ENCODE data around the gene GNB5. TPM values are rescaled to one million over a fixed set of nuclear protein-coding genes. Genes with fewer than 3 reads are reported as not detected.
"Not testable (repeated sequence)": the region's sequence is repeated elsewhere in the genome, so short reads cannot be mapped to it uniquely, and the experiment has no call there.

Gene GNB5
- total RNA-seq, 1 experiment from 2014 or later = 32.8 TPM

DNA sequence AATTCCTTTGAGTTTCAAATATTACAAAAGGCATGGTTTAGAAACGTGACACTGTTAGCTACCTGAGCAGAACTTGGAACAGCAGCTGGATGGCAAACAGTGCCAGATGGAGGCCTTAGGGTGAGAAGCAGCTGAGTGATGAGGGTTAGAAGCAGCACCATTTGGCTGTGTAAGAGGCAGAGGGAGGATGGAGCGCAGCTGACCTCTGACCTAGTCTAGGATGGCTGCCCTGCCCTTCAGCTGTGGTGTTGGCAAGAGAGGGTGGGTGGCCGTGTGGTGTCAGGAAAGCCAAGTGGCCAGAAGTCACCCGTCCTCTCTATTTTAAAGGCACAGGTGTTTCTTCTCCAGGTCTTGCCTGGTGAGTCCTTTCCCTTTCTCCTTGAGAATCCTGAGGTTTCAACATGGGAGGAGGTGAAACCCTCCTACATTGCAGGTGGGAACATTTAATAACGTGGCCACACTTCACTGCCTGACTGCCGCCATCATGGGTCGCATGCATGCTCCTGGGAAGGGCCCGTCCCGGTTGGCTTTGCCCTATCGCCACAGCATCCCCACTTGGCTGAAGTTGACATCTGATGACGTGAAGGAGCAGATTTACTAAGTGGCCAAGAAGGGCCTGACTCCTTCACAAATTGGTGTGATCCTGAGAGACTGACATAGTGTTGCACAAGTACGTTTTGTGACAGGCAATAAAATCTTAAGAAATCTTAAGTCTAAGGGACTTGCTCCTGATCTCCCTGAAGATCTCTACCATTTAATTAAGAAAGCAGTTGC is 96.2 kb downstream of the GNB5 start:
- no peak for DNase-seq (ENCODE audit: low spot score)

DNA sequence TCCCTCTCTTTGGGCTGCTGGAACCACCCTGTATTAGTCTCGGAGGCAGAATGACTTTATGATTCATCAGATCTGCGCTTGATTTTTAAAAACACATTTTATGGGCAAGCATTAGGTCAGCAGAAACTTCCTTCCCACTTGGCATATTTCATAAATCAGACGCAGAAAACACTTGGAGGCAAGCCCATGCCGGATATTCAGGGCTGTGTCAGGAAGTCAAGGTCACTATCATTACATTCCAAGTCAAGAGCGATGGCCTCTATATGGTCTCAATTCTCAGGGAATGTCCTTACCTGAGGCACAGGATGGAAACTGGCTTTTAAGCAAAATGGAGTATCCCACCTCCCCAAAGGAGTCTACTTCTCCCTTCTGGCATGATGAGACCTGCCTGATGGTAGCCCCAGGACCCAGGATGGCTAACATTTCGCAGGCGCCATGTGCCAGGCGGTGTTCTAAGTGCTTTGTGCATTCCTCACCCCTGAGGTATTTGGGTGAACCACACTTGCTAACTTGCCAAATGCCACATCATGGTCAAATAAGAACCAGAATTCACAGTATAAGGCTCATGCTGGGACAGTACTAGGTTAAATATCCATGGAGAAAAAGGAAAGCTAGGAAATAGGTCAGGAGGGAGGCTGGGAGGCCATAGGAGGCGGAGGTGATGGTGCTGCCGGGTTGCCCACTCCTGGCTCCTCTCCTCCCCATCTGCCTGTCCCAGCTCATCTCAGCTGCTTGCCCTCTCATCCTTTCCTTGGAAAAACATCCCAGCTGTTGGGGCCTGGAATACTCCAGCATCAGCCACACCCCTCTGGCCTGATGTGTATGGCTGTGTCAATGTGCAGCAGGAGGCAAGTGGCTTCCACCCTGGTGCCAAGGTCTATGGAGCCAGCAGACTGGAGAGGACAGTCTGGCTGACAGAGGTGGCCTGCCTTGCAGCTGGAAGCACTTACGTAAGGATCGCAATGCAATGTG is 97.4 kb downstream of the GNB5 start:
- DNase-seq (ENCODE audit: low spot score) = peak; percentile 82

- no peak for DNase-seq (ENCODE audit: low spot score)
These were observed 98.0 kb downstream of the GNB5 start for GRCh38 chr15:52093167-52093538.

DNA sequence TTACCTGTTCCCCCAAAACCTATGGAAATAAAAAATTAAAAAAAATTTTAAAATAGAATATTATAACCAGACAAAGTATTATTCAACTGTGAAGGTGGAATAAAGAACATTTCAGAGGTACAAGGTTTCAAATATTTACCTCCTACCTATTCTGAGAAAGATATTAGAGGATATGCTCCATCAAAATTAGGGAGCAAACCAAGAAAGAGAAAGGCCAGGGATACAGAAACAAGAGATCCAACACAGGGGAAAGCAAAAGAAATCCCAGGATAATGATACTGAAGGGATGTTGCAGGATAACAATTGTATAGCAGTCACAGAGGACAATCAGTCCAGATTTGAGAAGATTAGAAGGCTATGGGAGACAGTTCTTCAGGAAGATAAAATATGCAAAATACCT is 101.0 kb downstream of the GNB5 start:
- no peak for DNase-seq (ENCODE audit: low spot score)

- no peak for DNase-seq (ENCODE audit: low spot score)
These were observed 105.0 kb downstream of the GNB5 start for GRCh38 chr15:52086011-52086786.

DNA sequence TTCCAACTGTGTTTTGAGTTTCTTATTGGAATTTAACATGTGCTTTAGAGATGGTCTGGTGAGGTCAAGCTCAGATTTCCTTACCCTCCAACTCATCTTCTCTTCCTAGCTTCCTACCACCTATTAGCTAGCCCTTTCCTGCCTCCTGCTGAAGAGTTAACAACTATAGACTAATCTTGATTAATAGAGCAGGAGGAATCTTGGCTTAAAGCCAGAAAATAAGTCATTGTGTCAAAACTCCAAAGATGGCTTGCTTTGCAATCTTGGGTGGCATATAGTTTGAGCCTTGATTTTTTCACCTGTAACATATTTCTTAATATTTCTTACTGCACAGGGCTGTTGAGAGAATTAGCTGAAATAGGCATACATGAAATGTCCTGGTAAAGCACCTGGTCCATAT is 105.9 kb downstream of the GNB5 start:
- DNase-seq (ENCODE audit: low spot score) = peak; percentile 53

DNA sequence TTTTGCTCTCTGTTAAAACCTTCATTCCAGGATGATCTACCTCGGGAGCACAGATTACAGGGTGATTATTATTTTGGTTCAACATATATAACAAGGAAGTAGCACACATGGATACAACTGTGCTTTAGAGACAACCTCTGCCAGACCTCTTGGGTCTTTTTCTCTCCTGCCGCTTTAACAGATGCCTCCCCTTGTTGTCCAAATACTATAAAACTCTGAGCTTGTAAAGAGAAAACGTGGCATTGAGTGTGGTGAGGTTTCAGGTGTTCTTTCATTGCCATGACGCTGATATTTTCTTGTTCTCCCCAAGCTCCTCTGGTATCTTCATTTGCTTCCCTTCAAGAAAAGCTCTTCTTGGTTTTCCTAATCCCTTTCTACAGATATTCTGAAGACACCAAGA is 107.6 kb downstream of the GNB5 start:
- no peak for DNase-seq (ENCODE audit: low spot score)

GRCh38 chr15:52083037-52083359 is 108.2 kb downstream of the GNB5 start:
- DNase-seq (ENCODE audit: low spot score) = not testable (repeated sequence)

DNA sequence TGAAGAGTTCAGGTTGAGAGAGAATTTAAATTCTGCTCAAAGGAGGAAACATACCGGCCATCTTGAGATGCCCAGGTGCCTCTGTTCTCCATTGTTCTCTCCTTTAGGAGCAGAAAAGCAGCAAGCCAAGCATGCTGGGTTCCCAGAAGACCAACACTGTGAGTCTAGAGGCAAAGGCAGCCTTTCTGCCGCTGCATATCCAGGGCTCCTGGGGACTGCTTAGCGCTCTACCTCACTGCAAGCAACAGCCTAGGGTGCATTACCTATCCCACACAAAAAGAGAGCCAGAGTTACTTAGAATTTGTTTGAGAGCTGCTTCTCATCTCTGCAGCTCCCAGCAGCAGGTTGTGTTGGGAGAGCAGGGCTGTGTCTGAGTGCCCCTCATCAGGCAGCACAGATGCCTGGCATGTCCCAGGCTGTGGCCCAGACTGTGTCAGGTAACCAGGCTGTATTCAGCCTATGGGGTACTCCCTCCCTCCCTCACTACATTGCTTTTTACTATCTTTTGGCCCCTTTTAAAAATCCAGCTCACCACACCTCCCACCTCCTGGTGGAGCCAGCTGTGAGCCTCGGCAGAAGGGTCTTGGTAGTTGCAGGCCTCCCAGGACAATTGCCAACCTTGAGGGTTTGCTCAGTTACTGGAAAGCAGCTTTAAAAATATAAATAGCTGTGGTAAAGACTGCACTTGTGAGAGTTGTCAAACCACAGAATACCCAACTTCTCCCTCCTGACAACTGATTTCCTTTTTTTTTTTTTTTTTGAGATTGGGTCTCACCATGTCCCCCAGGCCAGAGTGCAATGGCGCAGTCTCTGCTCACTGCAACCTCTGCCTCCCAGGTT is 108.8 kb downstream of the GNB5 start:
- no peak for DNase-seq (ENCODE audit: low spot score)

DNA sequence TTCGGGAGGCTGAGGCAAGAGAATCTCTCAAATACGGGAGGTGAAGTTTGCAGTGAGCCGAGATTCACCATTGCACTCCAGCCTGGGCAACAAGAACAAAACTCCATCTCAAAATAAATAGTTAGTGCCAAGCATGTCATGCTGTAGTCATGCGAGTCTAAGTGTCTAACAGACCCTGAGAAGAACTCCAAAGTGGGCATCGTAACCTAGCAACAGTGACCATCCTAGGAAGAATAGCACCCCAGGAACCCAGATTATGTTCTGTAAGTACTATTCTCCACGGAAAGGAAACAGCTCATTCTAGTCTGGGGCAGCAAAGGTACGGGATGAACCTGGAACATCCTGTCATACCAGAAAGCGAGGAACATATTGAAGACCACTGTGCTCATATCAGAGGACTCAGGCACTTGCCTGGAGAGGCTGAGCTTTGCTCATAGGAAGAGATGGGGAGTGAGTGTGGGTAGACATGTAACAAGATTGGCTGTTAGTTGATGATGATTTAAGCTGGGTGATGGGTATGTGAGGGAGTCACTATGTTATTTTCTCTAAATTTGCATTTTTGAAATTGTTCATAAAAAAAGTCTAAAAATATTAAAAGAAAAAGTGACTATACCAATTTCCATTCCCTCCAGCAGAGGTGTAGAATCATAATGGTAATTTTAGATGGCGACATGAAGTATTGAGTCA is 110.3 kb downstream of the GNB5 start:
- no peak for DNase-seq (ENCODE audit: low spot score)

GRCh38 chr15:52080031-52080430 is 111.2 kb downstream of the GNB5 start:
- DNase-seq (ENCODE audit: low spot score) = no peak

DNA sequence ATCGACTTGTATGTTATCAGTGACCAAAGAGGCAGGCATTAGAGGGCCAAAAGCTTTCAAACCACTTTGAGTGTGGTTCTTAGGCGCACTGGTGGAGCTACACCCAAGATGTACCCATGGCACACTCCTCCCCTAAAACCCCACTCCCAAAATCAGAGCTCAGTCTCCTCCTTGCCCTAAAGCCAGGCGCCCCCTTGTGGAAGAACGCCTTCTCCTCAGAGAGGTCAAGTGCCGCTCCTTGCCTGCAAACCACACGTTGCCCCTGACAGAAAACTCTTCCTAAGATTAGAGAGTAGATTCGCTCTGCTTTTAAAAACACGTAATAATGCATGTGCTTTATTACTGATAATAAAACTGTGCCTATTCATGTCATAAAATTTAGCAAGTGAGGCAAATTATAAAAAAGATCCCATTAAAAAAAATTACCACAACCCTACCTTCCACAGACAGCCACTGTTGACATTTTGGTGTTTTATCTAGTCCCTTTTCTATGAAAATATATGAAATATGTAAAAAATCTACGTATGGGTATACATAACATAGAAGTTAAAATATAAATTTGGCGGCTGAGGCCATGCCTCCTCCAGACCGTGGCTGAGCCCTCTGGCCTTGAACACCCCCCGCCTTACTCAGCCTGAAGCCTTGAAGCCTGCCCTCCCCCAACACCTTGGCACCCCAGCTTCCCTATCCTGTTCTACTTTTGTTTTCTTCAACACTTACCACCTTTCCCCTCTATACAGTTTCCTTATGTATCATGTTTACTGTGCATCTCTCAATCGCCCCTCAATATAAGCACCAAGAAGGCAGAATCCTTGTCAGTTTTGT is 112.1 kb downstream of the GNB5 start:
- DNase-seq (ENCODE audit: low spot score) = peak; percentile 84

DNA sequence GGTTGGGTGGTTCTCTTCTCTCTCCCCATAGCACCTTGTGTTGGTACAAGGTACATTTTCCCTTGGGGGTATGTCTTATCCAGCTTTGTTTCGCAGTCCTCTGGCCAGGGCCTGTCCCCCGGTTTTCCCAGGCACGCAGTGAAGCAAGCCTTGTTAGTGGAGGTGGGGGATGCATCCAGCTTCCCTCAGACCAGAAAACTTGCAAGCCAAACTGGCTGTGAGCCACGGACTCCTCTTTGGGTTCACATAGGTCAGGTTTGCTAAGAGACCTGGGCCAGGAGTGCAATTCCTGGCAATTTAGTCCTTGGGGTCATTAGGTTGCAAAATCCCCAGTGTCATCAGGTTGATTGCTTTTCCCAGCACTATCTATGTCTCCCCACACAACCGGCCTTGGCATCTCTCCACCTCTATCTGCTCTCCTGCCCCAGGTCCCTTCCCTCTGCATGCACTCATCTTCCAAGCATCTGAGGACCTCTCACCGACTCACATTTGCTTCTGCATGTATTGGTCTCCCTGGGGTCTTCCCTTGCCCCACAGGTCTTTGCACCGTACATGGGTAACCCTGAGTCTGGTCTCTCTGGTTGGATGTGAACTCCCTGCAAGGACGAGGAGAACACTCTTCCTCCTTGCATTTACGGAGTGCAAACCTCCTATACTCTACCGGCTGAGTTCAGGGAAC is 112.9 kb downstream of the GNB5 start:
- DNase-seq (ENCODE audit: low spot score) = no peak

DNA sequence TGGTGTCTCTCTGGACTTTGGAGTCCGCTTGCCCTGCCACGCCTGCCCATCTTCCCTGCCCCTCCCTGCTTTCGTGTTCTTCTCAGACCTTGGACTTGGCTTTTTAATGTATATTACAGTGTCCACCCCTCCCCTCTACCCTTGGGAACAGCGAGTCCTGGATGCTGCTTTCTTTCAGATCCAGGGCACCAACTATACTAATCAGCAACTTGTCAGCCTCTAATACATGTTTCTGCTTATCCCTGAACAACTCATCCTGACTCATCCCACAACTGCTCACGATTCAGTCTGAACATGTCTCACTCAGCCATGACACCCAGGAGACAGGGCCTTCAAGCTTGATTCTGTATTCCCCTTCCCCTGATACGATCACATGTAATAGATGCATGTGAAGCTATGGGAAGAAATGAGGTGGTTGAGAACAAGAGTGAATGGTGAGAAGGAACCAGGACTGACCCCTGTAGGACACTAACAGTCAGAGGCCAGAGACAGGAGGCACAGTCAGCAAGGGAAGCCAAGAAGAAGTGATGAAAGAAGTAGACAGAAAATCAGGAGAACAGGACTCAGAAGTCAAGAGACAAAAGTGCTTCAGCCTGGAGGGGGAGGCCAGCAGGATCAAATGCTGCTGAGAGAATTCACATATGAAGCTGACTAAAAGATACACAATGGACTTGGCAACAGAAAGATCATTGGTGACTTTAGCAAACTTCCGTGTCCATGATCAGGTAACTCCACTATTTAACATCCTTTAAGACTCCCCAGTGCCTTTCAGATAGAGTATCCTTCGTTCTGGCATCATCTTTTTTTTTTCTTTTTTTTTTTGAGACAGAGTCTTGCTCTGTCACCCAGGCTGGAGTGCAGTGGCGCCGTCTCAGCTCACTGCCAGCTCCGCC is 114.1 kb downstream of the GNB5 start:
- DNase-seq (ENCODE audit: low spot score) = no peak

DNA sequence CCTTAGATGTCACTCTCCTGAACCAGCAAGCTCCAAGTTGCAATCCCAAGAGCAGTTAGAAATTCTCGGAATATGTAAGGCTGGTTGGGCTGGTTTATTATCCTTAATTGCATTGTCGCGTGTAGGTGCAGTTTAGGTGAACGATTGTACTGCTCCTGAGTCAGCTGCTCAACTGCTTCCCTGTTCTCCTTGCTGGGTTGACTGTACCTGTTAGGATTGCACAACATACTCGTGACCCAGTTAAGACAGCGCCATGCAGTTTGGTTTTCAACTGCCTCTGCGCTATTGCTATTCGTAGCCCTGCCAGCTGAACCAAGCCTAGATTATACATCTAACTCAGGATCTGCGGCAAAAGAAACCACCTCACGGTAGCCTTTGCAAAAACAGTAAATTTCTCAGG is 119.6 kb downstream of the GNB5 start:
- DNase-seq (ENCODE audit: low spot score) = peak; percentile 83

DNA sequence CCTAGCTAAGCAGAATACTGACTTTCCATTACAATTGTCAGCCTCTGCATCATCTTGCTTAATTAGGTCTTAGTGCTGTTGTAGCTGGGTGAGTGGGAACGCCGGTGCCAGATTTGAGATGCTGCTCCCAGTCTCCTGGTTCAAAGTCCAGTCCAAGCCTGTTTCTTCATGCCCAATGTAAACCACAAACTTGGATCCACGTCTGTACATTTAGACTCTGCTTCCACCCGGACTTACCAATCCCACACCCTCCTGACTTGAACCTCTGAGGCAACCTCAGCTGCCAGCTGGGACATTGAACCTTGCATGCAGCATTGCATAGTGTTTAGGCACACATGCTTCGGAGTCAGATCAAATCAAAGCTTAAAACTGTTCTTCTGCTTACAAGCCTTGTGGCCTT is 121.6 kb downstream of the GNB5 start:
- peak; percentile 85 for DNase-seq (ENCODE audit: low spot score)

- DNase-seq (ENCODE audit: low spot score) = no peak
These were observed 123.1 kb downstream of the GNB5 start for GRCh38 chr15:52068004-52068615.

GRCh38 chr15:52067545-52067926 is 123.7 kb downstream of the GNB5 start:
- no peak for DNase-seq (ENCODE audit: low spot score)

All from HT-29 (cell line).